Esophagus squamous epithelium (tissue), 5 donors: ENCODE measurements around the gene OPCML. TPM values are rescaled to one million over a fixed set of nuclear protein-coding genes. Genes with fewer than 3 reads are reported as not detected.

Experiments
- DNase-seq: peaks from one replicate; lab custom pipeline; 2025; lab: John Stamatoyannopoulos, UW
- H3K27ac ChIP-seq, 4 donors: fragments of 200-600 bp; sonication (generic); one replicate each; pipeline ENCODE4 v1.5.1; 2016 to 2019; ENCODE audit warnings: mild to moderate bottlenecking in 1 of 4
- H3K27me3 ChIP-seq, 4 donors: fragments of 200-600 bp; sonication (generic); 1 replicate in 3 of 4; 2 replicates in 1 of 4; pipeline versions ENCODE4 v1.5.1 to v1.6.0; 2017 to 2021; ENCODE audit warnings: antibody characterized with exemption in 1 of 4
- H3K36me3 ChIP-seq, 3 donors: fragments of 200-600 bp; sonication (generic); one replicate each; pipeline ENCODE4 v1.5.1; 2016 to 2019
- H3K4me1 ChIP-seq, 3 donors: fragments of 200-600 bp; sonication (generic); one replicate each; pipeline ENCODE4 v1.5.1; 2017 to 2019
- H3K4me3 ChIP-seq, 4 donors: fragments of 200-600 bp; sonication (generic); 1 replicate in 3 of 4; 2 replicates in 1 of 4; pipeline ENCODE4 v1.5.1; 2016 to 2019; ENCODE audit warnings: mild to moderate bottlenecking in 2 of 4, moderate library complexity in 1 of 4
- H3K9me3 ChIP-seq, 3 donors: fragments of 200-600 bp; sonication (generic); one replicate each; pipeline ENCODE4 v1.5.1; 2016 to 2019
- CTCF ChIP-seq, 6 experiments: fragments of 450-650 bp in 4 of 6; fragments of 200-600 bp in 2 of 6; sonication (generic) in 2 of 6; IDR thresholded peaks; one replicate each; pipeline ENCODE4 v1.5.1; 2016 to 2019; ENCODE audit warnings: antibody characterized with exemption in 6 of 6, mild to moderate bottlenecking in 4 of 6, moderate library complexity in 4 of 6
- POLR2A ChIP-seq, 4 donors: fragments of 450-650 bp; IDR thresholded peaks; one replicate each; pipeline ENCODE4 v1.6.1; 2017; ENCODE audit warnings: antibody characterized with exemption in 4 of 4, mild to moderate bottlenecking in 4 of 4, moderate library complexity in 3 of 4
- WGBS, 2 donors: methylation state at CpG; one replicate each; pipeline ENCODE4 v1.1.5; 2018; 5-methylcytosine and 5-hydroxymethylcytosine counted together
- intact Hi-C: fragments of 100-400 bp; cut with DNase I; formaldehyde crosslinking; loops from one replicate; pipeline ENCODE4 v1.15.0; 2022
- total RNA-seq, 4 donors: library from RNA; depleted of rRNA; stranded (reverse); fragments of >200 nt; gene quantifications; one replicate each; pipeline ENCODE4 v1.1.0, GENCODE V29; 2016
- donor health status: DM: yes; HTN: yes; CAD: no.

OPCML gene
- total RNA-seq, 4 donors from 2014 or later = under 0.01 TPM; not detected in 3

- no peak for TF ChIP-seq POLR2A (IDR thresholded peaks at IDR 0.05)
- TF ChIP-seq CTCF (IDR thresholded peaks at IDR 0.05) = no peak
- Histone ChIP-seq H3K27ac (no peak overlapping the region), H3K36me3 (no peaks in the 10 kb centered on the region), H3K27me3 (peaks cover 0 to 13% (median 0%) of the 10 kb centered on the region in 4 donors), H3K4me1 (no peaks in the 10 kb centered on the region), H3K9me3 (no peaks in the 10 kb centered on the region), H3K4me3 (no peak overlapping the region)
- 61 to 68% methylated on average over 2 of the region's 2 CpGs for WGBS, 2 donors
- DNase-seq = no peak
- intact Hi-C loops = no loop called here
These were observed 357.2 kb downstream of the OPCML start for GRCh38 chr11:133175103-133175502.

- Histone ChIP-seq H3K4me3 (no peak overlapping the region), H3K4me1 (no peaks in the 10 kb centered on the region), H3K9me3 (no peaks in the 10 kb centered on the region), H3K27me3 (peaks cover 0 to 1% (median 0%) of the 10 kb centered on the region in 4 donors), H3K36me3 (no peaks in the 10 kb centered on the region), H3K27ac (no peak overlapping the region)
- 65 to 73% methylated on average over 16 of the region's 16 CpGs for WGBS, 2 donors
- TF ChIP-seq POLR2A (IDR thresholded peaks at IDR 0.05) = no peak
- TF ChIP-seq CTCF (IDR thresholded peaks at IDR 0.05) = no peak
- no peak for DNase-seq
- intact Hi-C loops = no loop called here
These were observed 358.4 kb downstream of the OPCML start for GRCh38 chr11:133173810-133174412.

- Histone ChIP-seq H3K36me3 (no peaks in the 10 kb centered on the region), H3K27ac (no peak overlapping the region), H3K27me3 (no peaks in the 10 kb centered on the region), H3K4me3 (no peak overlapping the region), H3K9me3 (no peaks in the 10 kb centered on the region), H3K4me1 (no peaks in the 10 kb centered on the region)
- DNase-seq = no peak
- WGBS, 2 donors = 47 to 54% methylated on average over 5 of the region's 5 CpGs
- intact Hi-C loops = no loop called here
- TF ChIP-seq CTCF (IDR thresholded peaks at IDR 0.05) (no peak), POLR2A (IDR thresholded peaks at IDR 0.05) (no peak)
These were observed 360.0 kb downstream of the OPCML start for GRCh38 chr11:133172349-133172748.

- DNase-seq = no peak
- TF ChIP-seq POLR2A (IDR thresholded peaks at IDR 0.05) (no peak), CTCF (IDR thresholded peaks at IDR 0.05) (no peak)
- Histone ChIP-seq H3K4me1 (no peaks in the 10 kb centered on the region), H3K27ac (no peak overlapping the region), H3K36me3 (no peaks in the 10 kb centered on the region), H3K9me3 (no peaks in the 10 kb centered on the region), H3K4me3 (no peak overlapping the region), H3K27me3 (no peaks in the 10 kb centered on the region)
- 86 to 87% methylated on average over 4 of the region's 4 CpGs for WGBS, 2 donors
- intact Hi-C loops = no loop called here
These were observed 360.9 kb downstream of the OPCML start for GRCh38 chr11:133171374-133171773.

- H3K4me1 ChIP-seq = peaks cover 0 to 10% (median 0%) of the 10 kb centered on the region in 3 donors
- intact Hi-C loops = no loop called here
- H3K36me3 ChIP-seq = no peaks in the 10 kb centered on the region
- no peak overlapping the region for H3K27ac ChIP-seq
- no peaks in the 10 kb centered on the region for H3K9me3 ChIP-seq
- no peak overlapping the region for H3K4me3 ChIP-seq
- H3K27me3 ChIP-seq = peaks cover 0 to 5% (median 0%) of the 10 kb centered on the region in 4 donors
- WGBS, 2 donors = 87 to 100% methylated on average over 1 to 2 of the region's 2 CpGs
- no peak for TF ChIP-seq CTCF (IDR thresholded peaks at IDR 0.05)
- TF ChIP-seq POLR2A (IDR thresholded peaks at IDR 0.05) = no peak
- no peak for DNase-seq
These were observed 364.3 kb downstream of the OPCML start for GRCh38 chr11:133168016-133168415.
